AG09309 (cell line): ENCODE results near the gene RB1.

Source experiments
- DNase-seq: peaks from one replicate; pipeline ENCODE4 v3.0.0-alpha.2; 2010; ENCODE audit warnings: low read depth
- H3K4me3 ChIP-seq: 2 replicates; pipeline ENCODE4 v1.5.1; 2011; ENCODE audit warnings: mild to moderate bottlenecking, low read depth, low read length, moderate library complexity; ENCODE audit not compliant: control insufficient read depth
- CTCF ChIP-seq: IDR thresholded peaks from 2 replicates; pipeline ENCODE4 v1.5.1; 2011; ENCODE audit warnings: mild to moderate bottlenecking, low read depth, low read length, inconsistent platforms; ENCODE audit not compliant: insufficient read depth, control insufficient read depth; ENCODE audit errors: missing control alignments

The RB1 gene

GRCh38 chr13:48315969-48316650 lies 12.6 kb downstream of the RB1 start:
- DNase-seq: no peak
- no peak for TF ChIP-seq CTCF
- H3K4me3 ChIP-seq: no peak overlapping the region

GRCh38 chr13:48316826-48317510 lies 13.4 kb downstream of the RB1 start:
- no peak for TF ChIP-seq CTCF
- DNase-seq: no peak
- H3K4me3 ChIP-seq: no peak overlapping the region

GRCh38 chr13:48317511-48318376 lies 14.2 kb downstream of the RB1 start:
- H3K4me3 ChIP-seq: no peak overlapping the region
- DNase-seq: no peak
- no peak for TF ChIP-seq CTCF

GRCh38 chr13:48318377-48318811 lies 14.8 kb downstream of the RB1 start:
- TF ChIP-seq CTCF: no peak
- no peak overlapping the region for H3K4me3 ChIP-seq

GRCh38 chr13:48318821-48319511 lies 15.4 kb downstream of the RB1 start:
- H3K4me3 ChIP-seq: no peak overlapping the region
- no peak for TF ChIP-seq CTCF
- DNase-seq: no peak

More at GRCh38 chr13:48318377-48318811, 14.8 kb downstream of the RB1 start:
- no peak for DNase-seq
